Calu3 (cell line): ENCODE results near the gene CUBN. TPM values are rescaled to one million over a fixed set of nuclear protein-coding genes. Genes with fewer than 3 reads are reported as not detected.

Experiments used
- BruUV-seq: library from RNA; stranded (reverse); fragments of 400-500 nt; replicated peaks from 2 replicates; lab custom pipeline; 2021; lab: Mats Ljungman, UMichigan
- CTCF ChIA-PET: fragments of 300-600 bp; sonication (Branson Sonifier 250); formaldehyde crosslinking; loops from one replicate; lab custom pipeline; 2022; ENCODE audit warnings: antibody characterized with exemption; lab: Charles Lee
- DNase-seq: peaks from one replicate; pipeline ENCODE4 v3.0.0; 2022
- H3K27ac Mint-ChIP-seq: one replicate; pipeline ENCODE4 v1.8.0; 2022; ENCODE audit warnings: mixed read lengths; ENCODE audit not compliant: unreplicated experiment
- H3K27me3 Mint-ChIP-seq: one replicate; pipeline ENCODE4 v1.8.0; 2022; ENCODE audit warnings: mixed read lengths; ENCODE audit not compliant: unreplicated experiment
- H3K36me3 Mint-ChIP-seq: one replicate; pipeline ENCODE4 v1.8.0; 2022; ENCODE audit warnings: mild to moderate bottlenecking, moderate library complexity, mixed read lengths; ENCODE audit not compliant: insufficient read depth, unreplicated experiment
- H3K4me1 Mint-ChIP-seq: one replicate; pipeline ENCODE4 v1.8.0; 2022; ENCODE audit warnings: mild to moderate bottlenecking, low read depth, mixed read lengths; ENCODE audit not compliant: unreplicated experiment
- H3K4me3 Mint-ChIP-seq: one replicate; pipeline ENCODE4 v1.8.0; 2022; ENCODE audit warnings: mild to moderate bottlenecking, low read depth, moderate library complexity, mixed read lengths; ENCODE audit not compliant: unreplicated experiment
- H3K9me3 Mint-ChIP-seq: one replicate; pipeline ENCODE4 v1.8.0; 2022; ENCODE audit warnings: low read depth, mixed read lengths; ENCODE audit not compliant: unreplicated experiment
- CTCF ChIP-seq: fragments of 200-600 bp; IDR thresholded peaks from one replicate; pipeline ENCODE4 v1.8.0; 2022; ENCODE audit warnings: antibody characterized with exemption; ENCODE audit not compliant: unreplicated experiment
- intact Hi-C: fragments of 100-400 bp; cut with micrococcal nuclease; formaldehyde crosslinking; loops from one replicate; pipeline ENCODE4 v1.10.0; 2022; ENCODE audit not compliant: unreplicated experiment
- total RNA-seq: library from RNA; stranded (reverse); gene quantifications from 2 replicates; pipeline ENCODE4 v1.2.3, GENCODE V29; 2022

The CUBN gene
- total RNA-seq, 1 experiment from 2014 or later: 0.92 TPM

- DNase-seq: peak; percentile 8
- Mint-ChIP-seq H3K27ac (no peak overlapping the region), H3K4me3 (no peak overlapping the region), H3K4me1 (peaks cover 8% of the 10 kb centered on the region), H3K9me3 (no peaks in the 10 kb centered on the region), H3K27me3 (no peaks in the 10 kb centered on the region), H3K36me3 (no peaks in the 10 kb centered on the region)
- peak; percentile 64 for TF ChIP-seq CTCF
- CTCF ChIA-PET: interaction anchor here (0.6 to 0.7 kb wide), 2 partner anchors 338 to 875 kb away, joined by 3 to 4 read pairs; no protein-coding TSS in a partner anchor
- intact Hi-C loops: loop anchor here (1.0 to 10.0 kb wide), 4 partner anchors 233 to 898 kb away; no protein-coding TSS in a partner anchor
- BruUV-seq: no TSS peak
These were observed 351.9 kb downstream of the CUBN start for GRCh38 chr10:16777473-16778370.

- TF ChIP-seq CTCF: no peak
- intact Hi-C loops: loop anchor here (1.0 to 10.0 kb wide), 4 partner anchors 232 to 898 kb away; no protein-coding TSS in a partner anchor
- H3K9me3 Mint-ChIP-seq: no peaks in the 10 kb centered on the region
- BruUV-seq: no TSS peak
- no peak overlapping the region for H3K4me3 Mint-ChIP-seq
- H3K27me3 Mint-ChIP-seq: no peaks in the 10 kb centered on the region
- CTCF ChIA-PET: interaction anchor here (0.7 kb wide), 1 partner anchor 895 kb away, joined by 3 read pairs; no protein-coding TSS in a partner anchor
- no peak for DNase-seq
- H3K36me3 Mint-ChIP-seq: no peaks in the 10 kb centered on the region
- H3K4me1 Mint-ChIP-seq: peaks cover 8% of the 10 kb centered on the region
- H3K27ac Mint-ChIP-seq: no peak overlapping the region
These were observed 352.7 kb downstream of the CUBN start for GRCh38 chr10:16776896-16777295.

Other genes with a start within 250 kb of the CUBN start
- gene TRDMT1, start 71.9 kb upstream of the CUBN start, total RNA-seq: 7.9 and 10.3 TPM in 2 replicates
- 318 and 486 TPM in 2 replicates for gene VIM, start 98.4 kb upstream of the CUBN start, total RNA-seq